IPS-18c (cell line): Measurements from ENCODE around the gene SNX17.
A peak's percentile ranks its signal among the peaks of the same experiment; 100 is the strongest.
"Not testable (repeated sequence)": the region's sequence is repeated elsewhere in the genome, so short reads cannot be mapped to it uniquely, and the experiment has no call there.

Experiments
- H3K4me3 ChIP-seq: 2 replicates; pipeline ENCODE4 v1.7.0; 2013; ENCODE audit warnings: low read depth, mild to moderate bottlenecking, low read length, moderate library complexity; ENCODE audit not compliant: insufficient read depth
- H3K9me3 ChIP-seq: one replicate; pipeline ENCODE4 v1.6.1; 2013; ENCODE audit warnings: mild to moderate bottlenecking, low read length, moderate library complexity; ENCODE audit not compliant: control insufficient read depth, insufficient read depth

Gene SNX17, protein sequence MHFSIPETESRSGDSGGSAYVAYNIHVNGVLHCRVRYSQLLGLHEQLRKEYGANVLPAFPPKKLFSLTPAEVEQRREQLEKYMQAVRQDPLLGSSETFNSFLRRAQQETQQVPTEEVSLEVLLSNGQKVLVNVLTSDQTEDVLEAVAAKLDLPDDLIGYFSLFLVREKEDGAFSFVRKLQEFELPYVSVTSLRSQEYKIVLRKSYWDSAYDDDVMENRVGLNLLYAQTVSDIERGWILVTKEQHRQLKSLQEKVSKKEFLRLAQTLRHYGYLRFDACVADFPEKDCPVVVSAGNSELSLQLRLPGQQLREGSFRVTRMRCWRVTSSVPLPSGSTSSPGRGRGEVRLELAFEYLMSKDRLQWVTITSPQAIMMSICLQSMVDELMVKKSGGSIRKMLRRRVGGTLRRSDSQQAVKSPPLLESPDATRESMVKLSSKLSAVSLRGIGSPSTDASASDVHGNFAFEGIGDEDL

DNA sequence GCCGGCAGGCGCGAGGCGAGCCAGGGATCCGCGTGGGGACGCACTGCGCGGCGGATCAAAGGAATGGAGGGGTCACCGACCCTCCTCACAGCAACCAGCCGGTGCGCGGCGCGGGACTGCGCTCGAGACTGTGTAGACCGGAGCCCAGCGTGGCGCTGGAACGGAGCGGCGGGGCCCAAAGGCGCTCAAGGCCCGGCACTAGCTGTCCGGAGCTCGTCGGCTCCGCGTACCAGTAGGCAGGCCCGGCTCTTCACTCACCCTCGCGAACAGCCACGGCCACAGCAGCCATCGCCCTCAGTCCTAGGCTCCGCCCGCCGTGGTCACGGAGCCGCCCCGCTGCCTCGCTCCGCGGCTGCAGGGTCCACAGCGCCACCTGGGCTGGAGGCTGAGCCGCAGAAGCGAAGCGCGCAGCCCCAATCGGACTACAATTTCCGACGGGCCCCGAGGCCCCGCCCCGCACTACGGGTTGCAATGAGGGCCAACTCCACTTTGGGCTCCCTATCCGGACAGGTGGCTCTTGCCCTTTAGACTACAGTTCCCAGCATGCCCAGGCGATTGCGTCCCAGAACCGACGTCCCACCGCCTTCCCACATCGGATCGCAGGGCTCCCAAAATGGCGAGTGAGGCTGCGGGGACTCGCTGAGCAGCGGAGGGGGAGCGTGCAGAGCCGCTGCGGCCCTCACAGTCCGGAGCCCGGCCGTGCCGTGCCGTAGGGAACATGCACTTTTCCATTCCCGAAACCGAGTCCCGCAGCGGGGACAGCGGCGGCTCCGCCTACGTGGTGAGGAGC is at the start of gene SNX17, which contains the start of gene EIF2B4:
SNX17 (plus strand) TSS at position 591 of the 790 bp plus-strand sequence; CDS start at position 719, 128 bp downstream.
EIF2B4 (minus strand) TSS at position 313 of the 790 bp plus-strand sequence; CDS start at position 289, 24 bp downstream.
- no peaks in the 10 kb centered on the region for H3K9me3 ChIP-seq
- peak within 1 kb of the TSS; percentile 99 for H3K4me3 ChIP-seq

DNA sequence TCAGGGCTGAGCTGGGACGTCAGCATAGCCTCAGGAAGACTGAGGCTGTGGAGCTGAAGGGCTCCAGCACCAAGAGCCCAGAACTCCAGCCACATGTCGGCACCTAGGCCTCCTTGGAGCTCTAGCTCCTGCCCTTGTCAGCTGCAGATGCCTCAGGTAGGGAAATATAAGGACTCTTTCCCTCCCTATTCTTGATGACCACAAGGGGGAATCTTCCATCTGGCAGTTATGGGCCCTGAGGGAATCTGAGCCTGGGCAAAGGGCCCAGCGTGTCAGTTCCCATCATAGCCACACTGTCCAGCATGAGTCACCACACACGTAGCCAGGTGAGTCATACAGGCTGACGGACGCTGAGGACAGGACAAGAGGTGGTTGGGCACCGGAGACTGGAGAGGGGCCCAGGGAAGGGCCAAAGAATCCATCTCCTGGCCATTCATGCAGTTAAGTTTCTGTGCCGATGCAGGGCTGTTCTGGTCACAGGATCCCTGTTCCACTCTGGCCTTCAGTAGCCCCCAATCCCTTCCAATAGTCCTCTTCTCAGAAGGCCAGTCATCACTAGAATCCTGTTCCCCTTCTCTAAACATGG is 49.4 kb upstream of the SNX17 start:
- H3K4me3 ChIP-seq = no peak overlapping the region
- no peaks in the 10 kb centered on the region for H3K9me3 ChIP-seq

DNA sequence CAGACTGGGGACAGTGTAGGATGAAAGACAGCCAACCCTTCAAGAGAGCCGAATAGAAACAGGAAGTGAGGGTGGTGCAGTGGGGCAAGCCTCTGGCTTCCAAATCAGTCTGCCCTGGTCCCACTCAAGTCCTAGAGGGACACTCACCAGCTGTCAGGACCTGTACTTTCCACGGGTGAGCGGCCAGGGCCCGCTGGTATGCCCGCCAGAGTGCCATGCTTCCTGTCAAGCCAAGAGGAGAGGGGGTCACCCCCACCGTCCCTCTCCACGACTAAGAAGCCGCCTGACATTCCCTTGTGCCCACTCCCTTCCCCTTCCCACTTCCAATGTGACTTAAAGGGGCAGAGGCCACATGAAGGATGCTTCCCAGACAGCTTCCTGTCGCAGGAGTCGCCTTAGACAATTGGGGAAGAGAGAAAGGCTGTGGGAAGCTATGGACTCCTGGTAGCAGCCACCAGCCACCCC is 48.1 kb upstream of the SNX17 start:
- Histone ChIP-seq H3K9me3 (no peaks in the 10 kb centered on the region), H3K4me3 (peak overlapping the region; percentile 100)

DNA sequence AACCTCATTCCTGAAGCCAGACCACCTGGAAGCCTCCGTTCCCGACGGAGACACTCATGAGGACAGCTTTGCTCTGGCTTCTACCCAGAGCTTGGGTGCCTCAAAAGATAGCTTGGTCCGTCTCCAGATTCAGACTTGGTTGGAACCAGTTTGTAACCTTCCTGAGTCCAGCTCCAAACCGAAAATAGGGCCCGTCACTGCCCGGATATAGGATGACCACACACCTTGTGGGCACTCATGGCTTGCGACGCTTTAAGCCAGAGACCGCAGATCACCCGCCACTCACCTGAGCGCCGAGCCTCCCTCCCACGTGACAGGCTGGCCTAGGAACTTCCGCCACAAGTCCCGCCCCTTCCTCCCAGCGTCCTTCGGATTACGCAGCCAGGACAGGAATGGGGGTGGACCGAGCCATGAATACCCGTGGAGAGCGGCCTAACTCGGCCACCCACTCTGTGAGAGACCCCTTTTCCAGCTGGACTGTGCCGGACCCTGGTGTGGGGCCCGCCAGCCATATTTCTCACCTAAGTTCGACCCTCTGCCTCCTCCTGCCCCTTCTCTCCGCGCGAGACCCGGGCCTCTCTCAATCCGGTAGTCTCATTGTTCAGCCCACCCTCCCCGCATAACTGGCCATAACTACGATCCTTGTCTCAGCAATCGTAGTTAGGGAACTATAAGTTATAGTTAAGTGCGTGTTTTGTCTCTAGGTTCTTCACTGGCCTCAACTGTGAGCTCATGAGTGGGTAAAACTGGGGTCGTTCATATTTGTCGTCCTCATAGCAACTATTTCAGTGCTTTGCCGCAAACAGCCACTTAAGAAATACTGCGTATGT is 47.4 kb upstream of the SNX17 start, which contains the start of gene MPV17:
MPV17 (minus strand) TSS at position 332 of the 830 bp plus-strand sequence. CDS start 580 bp downstream, outside the sequence.
- Histone ChIP-seq H3K9me3 (no peaks in the 10 kb centered on the region), H3K4me3 (peak within 1 kb of the TSS; percentile 100)

DNA sequence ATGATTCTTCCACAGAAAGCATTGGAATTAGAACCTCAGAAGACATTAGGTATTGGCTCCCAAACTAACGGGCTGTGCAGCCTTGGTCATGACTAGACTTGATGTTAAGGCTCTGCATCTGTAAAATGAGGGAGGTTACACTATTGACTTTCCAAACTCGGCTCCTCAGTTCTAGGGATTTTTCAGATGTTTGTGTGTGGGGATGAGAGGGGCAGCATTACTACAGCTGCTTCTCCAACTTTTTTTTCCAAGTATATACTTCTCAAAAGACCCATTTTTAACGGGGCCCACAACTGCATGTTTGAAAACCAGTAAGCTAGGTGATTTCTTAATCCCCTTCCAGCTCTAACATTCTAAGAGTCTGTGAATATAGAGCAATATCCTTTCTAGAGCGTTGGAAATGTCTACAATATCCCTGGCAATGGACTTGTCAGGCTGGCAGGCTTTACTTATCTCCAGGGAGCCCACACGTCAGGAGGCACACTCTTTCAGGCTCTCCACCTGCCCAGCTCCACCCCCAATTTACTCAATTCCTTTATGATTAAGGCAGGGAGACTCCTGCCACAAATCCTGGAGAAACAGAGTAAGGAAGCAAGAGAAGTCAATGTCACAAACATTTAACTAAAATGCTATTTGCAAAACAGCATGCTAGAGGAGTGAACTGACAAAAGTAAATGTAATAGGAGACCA is 46.7 kb upstream of the SNX17 start:
- H3K4me3 ChIP-seq = peak overlapping the region; percentile 100

DNA sequence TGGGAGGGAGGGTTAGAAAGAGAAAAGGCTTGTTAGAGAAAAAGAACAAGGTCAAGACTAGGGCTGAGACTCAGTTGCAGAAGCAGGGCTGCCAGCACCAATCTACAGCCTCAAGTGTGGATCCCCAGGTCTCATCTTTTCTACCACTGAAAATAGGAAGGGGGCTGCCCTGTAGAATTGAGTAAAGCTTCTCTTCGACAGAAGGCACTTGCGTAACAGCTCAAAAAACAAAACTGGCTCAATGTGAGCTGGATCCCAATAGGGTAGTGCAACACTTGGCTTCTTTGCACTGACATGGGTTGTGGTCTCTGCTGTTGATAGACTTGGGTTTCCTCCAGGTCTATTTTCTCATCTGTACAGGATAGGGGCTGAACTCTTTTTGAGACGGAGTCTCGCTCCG is 45.7 kb upstream of the SNX17 start:
- no peaks in the 10 kb centered on the region for H3K9me3 ChIP-seq
- H3K4me3 ChIP-seq = no peak overlapping the region

More for the DNA sequence above, 46.7 kb upstream of the SNX17 start:
- H3K9me3 ChIP-seq = no peaks in the 10 kb centered on the region

DNA sequence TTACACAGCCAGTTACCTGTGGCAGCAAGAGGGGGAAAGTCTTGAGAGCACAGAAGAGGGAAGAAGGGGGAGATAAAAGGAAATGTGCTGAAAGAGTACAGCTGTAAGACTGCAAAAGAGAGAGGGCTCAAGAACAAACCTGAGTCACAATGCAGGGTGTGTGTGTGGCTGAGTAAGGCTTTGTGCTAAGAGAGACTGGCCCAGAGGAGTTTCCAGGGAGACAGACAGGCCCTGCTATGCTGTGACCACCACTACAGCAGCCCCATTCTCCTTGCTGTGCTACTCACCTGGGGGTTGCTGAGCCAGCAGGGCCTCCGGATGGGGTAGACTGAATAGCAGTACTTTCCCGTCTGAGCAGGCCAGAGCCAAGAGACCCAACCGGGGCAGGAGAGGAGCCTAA is 35.1 kb upstream of the SNX17 start:
- H3K4me3 ChIP-seq = no peak overlapping the region
- H3K9me3 ChIP-seq = peaks cover 2% of the 10 kb centered on the region

DNA sequence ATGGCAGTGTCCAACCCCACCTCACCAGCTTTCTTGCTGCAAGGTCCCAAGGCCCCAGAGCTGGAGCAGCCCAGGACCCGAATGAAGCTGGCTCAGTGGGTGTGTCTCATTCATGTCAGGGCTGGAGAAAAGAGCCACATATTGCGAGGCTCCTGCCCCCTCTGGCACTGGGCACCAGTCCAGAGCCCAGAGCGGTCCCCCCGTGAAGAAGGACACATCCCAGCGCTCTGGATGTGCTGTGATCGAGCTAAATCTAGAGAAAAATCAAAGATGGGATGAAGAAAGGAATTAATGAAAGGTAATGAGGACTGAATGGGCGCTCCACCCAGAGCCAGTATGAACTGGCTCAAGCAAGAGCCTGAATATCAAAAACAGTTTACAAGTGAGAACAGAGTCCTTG is 34.2 kb upstream of the SNX17 start:
- Histone ChIP-seq H3K4me3 (no peak overlapping the region), H3K9me3 (peaks cover 2% of the 10 kb centered on the region)

DNA sequence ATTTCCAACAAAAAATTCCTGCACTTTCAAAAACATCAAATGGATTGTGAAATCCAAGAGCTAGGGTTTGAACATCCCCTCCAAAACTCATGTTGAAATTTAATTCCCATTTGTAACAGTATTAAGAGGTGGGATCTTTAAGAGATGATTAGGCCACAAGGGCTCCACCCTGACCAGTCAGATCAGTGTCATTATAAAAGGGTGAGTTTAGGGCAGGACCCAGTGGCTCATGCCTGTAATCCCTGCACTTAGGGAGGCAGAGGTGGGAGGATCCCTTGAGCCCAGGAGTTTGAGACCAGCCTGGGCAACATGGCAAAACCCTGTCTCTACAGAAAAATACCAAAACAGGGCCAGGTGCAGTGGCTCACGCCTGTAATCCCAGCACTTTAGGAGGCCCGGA is 22.8 kb upstream of the SNX17 start:
- H3K4me3 ChIP-seq = no peak overlapping the region
- peaks cover 4% of the 10 kb centered on the region for H3K9me3 ChIP-seq

DNA sequence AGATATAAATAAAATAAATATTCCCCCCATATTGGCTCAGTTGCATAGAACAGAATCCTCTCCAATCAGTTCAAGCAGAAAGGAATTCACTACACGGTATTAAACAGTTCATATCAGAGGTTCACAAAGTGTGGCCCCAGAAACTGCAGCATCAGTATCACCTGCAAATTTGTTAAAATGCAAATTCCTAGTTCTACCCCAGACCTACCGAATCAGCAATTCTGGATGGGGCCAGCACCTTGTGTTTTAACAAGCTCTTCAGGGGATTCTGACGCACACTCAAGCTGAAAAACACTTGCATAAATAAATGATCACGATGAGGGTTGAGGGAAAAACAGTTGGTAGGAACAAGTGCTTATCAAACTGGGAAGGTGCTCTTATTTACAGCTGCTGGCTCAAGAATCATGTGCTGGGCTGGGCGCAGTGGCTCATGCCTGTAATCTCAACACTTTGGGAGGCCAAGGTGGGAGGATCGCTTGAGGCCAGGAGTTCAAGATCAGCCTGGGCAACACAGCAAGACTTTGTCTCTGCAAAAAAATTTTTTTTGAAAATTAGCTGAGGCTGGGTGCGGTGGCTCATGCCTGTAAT is 20.2 kb upstream of the SNX17 start:
- H3K9me3 ChIP-seq = peaks cover 4% of the 10 kb centered on the region
- no peak overlapping the region for H3K4me3 ChIP-seq

DNA sequence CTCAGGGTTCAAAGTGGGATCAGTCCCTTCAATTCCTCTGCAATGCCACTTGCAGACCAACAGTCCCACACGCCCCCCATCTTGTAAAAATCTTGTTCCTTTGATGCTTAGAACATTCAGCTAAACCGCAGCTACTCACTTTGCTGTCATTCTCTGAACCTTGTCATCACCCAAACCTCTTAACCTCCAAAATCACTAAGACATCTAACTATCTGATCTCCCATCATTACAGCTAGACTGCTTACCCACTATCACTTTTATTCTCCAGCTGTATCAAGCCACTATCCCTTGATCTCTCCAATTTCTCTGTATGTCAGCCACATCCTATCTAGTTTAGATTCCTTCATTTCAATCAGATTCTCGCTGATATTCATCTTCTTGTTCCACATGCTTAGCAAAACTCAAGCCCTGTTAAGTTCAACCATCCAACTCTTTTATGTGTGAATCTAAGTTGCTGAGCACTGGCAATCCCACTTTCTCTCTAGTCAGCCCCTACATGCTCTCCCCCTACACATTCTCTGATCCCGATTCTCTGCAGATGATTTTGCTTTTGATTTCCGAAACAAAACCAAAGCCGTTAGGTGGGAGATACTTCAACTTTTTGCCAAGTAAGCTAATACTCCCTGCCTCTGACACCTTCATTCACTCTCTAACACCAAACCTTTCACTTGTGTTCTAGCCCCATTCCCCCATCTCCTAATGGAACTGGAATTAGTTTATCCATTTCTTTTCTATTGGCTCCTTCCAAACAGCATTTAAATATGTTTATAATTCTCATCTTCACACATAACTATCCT is 18.4 kb upstream of the SNX17 start:
- H3K4me3 ChIP-seq = no peak overlapping the region
- H3K9me3 ChIP-seq = no peaks in the 10 kb centered on the region

DNA sequence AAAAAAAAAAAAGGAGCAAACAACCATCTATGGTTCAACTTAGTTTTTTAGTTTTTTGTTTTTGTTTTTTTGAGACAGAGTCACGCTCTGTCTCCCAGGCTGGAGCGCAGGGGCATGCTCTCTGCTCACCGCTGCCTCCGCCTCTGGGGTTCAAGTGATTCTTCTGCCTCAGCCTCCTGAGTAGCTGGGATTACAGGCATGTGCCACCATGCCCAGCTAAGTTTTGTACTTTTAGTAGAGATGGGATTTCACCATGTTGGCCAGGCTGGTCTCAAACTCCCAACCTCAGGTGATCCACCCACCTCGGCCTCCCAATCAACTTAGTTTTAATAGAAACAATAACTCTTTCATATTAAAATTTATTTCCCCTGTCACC is 17.0 kb upstream of the SNX17 start:
- H3K4me3 ChIP-seq, H3K9me3 ChIP-seq: not testable (repeated sequence)

DNA sequence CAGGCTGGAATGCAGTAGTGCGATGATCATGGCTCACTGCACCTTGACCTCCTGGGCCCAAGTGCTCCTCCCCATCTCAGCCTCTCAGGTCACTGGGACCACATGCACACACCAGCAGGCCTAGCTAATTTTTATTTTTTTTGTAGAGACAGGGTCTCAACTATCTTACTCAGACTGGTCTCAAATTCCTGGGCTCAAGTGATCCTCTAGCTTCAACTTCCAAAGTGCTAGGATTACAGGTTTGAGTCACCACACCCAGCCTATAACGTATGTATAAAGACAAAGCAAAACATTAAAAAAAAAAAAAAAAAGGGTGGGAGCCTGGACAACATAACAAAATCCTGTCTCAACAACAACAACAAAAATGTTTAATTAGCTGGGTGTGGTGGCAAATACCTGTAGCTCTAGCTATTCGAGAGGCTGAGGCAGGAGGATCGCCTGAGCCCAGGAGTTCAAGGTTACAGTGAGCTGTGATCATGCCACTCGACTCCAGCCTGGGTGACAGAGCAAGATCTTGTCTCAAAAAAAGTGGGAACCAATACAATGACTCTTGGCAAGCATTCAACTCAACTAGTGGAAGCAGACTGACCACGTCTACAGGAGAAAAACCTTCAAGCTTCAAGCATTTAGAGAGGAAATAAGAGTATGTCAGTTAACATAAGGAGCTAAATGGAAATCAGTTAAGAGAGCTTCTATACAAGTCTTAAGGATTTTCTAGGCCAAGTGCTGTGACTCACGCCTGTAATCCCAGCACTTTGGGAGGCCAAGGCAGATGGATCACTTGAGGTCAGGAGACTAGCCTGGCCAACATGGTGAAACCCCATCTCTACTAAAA is 16.4 kb upstream of the SNX17 start:
- H3K4me3 ChIP-seq = no peak overlapping the region

DNA sequence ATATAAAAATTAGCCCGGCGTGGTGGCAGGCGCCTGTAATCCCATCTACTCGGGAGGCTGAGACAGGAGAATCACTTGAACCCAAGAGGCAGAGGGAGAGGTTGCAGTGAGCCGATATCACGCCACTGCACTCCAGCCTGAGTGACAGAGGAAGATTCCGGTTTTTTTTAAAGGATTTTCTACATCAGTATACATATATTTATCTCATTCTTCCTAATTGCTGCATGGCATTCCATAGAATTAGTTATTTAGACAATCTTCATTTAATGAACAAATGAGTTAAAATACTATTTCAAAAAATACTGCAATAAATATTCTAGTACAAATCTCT is 15.9 kb upstream of the SNX17 start:
- Histone ChIP-seq H3K4me3 (no peak overlapping the region), H3K9me3 (no peaks in the 10 kb centered on the region)

More for the DNA sequence above, 16.4 kb upstream of the SNX17 start:
- no peaks in the 10 kb centered on the region for H3K9me3 ChIP-seq

DNA sequence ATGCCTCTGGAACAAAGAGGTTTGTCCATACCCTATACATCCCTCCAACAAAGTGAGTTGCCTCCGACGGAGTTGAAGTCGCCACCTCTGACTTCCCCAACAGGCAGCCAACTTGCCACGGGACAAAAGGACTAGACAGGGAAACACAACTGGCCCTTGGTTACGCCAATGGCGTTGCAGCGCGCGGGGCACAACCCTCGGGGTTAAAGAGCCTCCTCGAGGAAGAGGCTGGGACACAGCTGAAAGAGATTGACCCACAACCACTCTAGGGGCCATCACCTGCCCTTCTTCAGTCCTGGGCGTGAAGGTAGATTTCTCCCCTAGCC is 14.4 kb upstream of the SNX17 start:
- H3K9me3 ChIP-seq = no peaks in the 10 kb centered on the region

More for the DNA sequence above, 14.4 kb upstream of the SNX17 start:
- peak overlapping the region; percentile 96 for H3K4me3 ChIP-seq
